HFF-Myc (cell line): ENCODE data around the gene CPLANE1.

Source experiments
- DNase-seq: peaks from one replicate; pipeline ENCODE4 v3.0.0-alpha.2; 2011; ENCODE audit warnings: low read depth; ENCODE audit errors: extremely low read depth
- H3K4me3 ChIP-seq: replicated peaks from 2 replicates; pipeline ENCODE4 v1.5.1; 2011; ENCODE audit warnings: low read depth, mild to moderate bottlenecking, control low read depth, low read length
- CTCF ChIP-seq: IDR thresholded peaks from 2 replicates; pipeline ENCODE4 v1.5.1; 2012; ENCODE audit warnings: mild to moderate bottlenecking, low read depth, low read length, control low read depth; ENCODE audit errors: missing control alignments

The CPLANE1 gene

GRCh38 chr5:37208883-37209797 is 40.0 kb downstream of the CPLANE1 start:
- TF ChIP-seq CTCF = no peak
- peak overlapping the region; percentile 32 for H3K4me3 ChIP-seq
- DNase-seq = peak; percentile 10

DNA sequence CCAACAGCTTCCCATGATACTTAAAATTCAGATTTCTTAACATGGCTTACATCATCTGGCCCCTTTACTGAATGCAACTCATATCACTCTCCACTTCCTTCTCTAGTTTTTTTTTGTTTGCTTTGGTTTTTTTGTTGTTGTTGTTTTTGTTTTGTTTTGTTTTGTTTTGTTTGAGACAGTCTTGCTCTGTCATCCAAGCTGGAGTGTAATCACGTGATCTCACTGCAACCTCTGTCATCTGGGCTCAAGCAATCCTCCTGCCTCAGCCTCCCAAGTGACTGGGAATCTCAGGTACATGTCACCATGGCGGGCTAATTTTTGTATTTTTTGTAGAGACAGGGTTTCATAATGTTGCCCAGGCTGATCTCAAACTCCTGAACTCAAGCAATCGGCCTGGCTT is 41.4 kb downstream of the CPLANE1 start:
- TF ChIP-seq CTCF = no peak
- DNase-seq = no peak

DNA sequence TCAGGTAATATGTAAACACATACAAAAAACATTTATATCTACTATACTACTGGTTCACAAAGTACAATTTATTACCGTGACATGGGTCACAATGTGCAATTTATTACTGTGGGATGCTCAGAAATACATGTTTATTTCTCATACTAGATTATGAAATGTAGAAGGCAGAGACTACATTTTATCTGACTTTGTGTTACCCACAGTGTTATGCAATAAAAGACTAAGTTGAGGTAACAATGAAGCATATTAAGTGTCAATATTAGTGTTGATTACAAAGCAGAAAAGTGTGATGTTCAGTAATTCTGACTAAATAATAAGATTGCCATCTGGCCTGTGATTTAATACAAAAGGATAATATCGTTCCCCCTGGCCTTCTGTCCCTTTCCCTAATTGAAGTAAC is 42.4 kb downstream of the CPLANE1 start:
- no peak for DNase-seq
- no peak for TF ChIP-seq CTCF
- no peak overlapping the region for H3K4me3 ChIP-seq

More for the DNA sequence above, 41.4 kb downstream of the CPLANE1 start:
- no peak overlapping the region for H3K4me3 ChIP-seq

DNA sequence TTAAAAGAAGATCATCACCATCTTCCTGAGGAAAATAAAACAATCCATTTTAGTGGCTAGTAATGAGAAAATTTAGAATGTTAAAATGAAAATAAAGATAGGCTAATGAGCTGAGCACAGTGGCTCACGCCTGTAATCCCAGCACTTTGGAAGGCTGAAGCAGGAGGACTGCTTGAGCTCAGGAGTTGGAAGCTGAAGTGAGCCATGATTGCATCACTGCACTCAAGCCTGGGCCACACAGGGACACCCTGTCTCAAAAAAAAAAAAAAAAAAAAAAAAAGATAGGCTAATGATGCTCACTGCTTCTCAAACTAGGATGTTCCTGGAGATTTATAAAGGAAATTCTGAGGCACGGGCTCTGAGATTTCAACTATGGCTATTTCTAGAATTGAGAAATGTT is 50.3 kb downstream of the CPLANE1 start:
- no peak for TF ChIP-seq CTCF
- no peak overlapping the region for H3K4me3 ChIP-seq
- no peak for DNase-seq

DNA sequence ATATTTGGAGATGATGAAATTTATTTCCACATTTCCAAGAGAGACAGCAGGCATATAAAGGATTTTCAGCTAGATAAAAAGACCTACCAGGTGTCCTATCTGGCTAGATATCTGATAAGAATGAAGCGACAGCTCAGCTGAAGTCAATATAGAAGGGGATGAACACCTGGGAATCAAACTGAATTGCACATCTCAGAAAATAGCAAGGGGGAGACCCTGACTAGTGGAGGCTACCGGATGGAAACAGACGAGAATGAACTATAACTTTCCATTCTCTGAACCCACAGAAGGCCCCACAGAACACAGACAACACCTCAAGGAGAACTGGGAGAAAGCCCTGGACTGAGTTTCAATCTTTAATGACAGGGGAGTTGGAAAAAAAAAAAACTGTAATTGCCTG is 51.1 kb downstream of the CPLANE1 start:
- TF ChIP-seq CTCF = no peak
- DNase-seq = no peak
- H3K4me3 ChIP-seq = no peak overlapping the region

- no peak for TF ChIP-seq CTCF
- H3K4me3 ChIP-seq = no peak overlapping the region
- DNase-seq = no peak
These were observed 51.7 kb downstream of the CPLANE1 start for GRCh38 chr5:37197340-37198050.
